ENCODE measurements around the gene ADAP1. TPM values are rescaled to one million over a fixed set of nuclear protein-coding genes. Genes with fewer than 3 reads are reported as not detected.

Gene ADAP1
- total RNA-seq, 4 donors from 2014 or later, result 84.9 to 360 (median 169) TPM

GRCh38 chr7:921581-922333 lies 32.7 kb downstream of the ADAP1 start:
- Histone ChIP-seq H3K4me3 (peak overlapping the region in 1 of 4 donors; percentile 5), H3K27ac (peak overlapping the region; percentile 86 to 96 (median 90)), H3K36me3 (no peaks in the 10 kb centered on the region), H3K9me3 (no peaks in the 10 kb centered on the region), H3K27me3 (no peaks in the 10 kb centered on the region), H3K4me1 (peaks cover 38 to 66% (median 64%) of the 10 kb centered on the region in 4 donors)
- WGBS, 2 donors (ENCODE audit: low coverage in 1 of 2), result 63% methylated on average over 27 of the region's 36 CpGs; no CpG with 5 or more reads in 1 of the 2 donors
- intact Hi-C loops (cut with DNase I; ENCODE audit: low total_unique reads) (no loop called here), in situ Hi-C loops (cut with MboI; ENCODE audit: low pct_ligation_motif_present in 1 of 4, low pct_unique_long_range_greater_than_20kb in 1 of 4, low sequenced_read_pairs in 3 of 4) (no loop called here)
- DNase-seq, result peak; percentile 57
- no peak for TF ChIP-seq POLR2A (IDR thresholded peaks at IDR 0.05)
- TF ChIP-seq POLR2AphosphoS5 (IDR thresholded peaks at IDR 0.05), result no peak
- TF ChIP-seq EP300 (IDR thresholded peaks at IDR 0.05; ENCODE audit: low read depth), result no peak
- no peak for TF ChIP-seq CTCF (IDR thresholded peaks at IDR 0.05)

GRCh38 chr7:921071-921461 lies 33.4 kb downstream of the ADAP1 start:
- no peak for TF ChIP-seq POLR2AphosphoS5 (IDR thresholded peaks at IDR 0.05)
- no peak for TF ChIP-seq CTCF (IDR thresholded peaks at IDR 0.05)
- no peak for TF ChIP-seq EP300 (IDR thresholded peaks at IDR 0.05; ENCODE audit: low read depth)
- TF ChIP-seq POLR2A (IDR thresholded peaks at IDR 0.05), result no peak
- peak overlapping the region; percentile 86 to 96 (median 90) for H3K27ac ChIP-seq
- H3K9me3 ChIP-seq, result no peaks in the 10 kb centered on the region
- no peak overlapping the region for H3K4me3 ChIP-seq
- in situ Hi-C loops (cut with MboI; ENCODE audit: low pct_ligation_motif_present in 1 of 4, low pct_unique_long_range_greater_than_20kb in 1 of 4, low sequenced_read_pairs in 3 of 4), result no loop called here
- no peak for DNase-seq
- intact Hi-C loops (cut with DNase I; ENCODE audit: low total_unique reads), result no loop called here
- H3K4me1 ChIP-seq, result peaks cover 39 to 67% (median 65%) of the 10 kb centered on the region in 4 donors
- no peaks in the 10 kb centered on the region for H3K36me3 ChIP-seq
- H3K27me3 ChIP-seq, result no peaks in the 10 kb centered on the region
- 62% methylated on average over 15 of the region's 15 CpGs; no CpG with 5 or more reads in 1 of the 2 donors for whole genome bisulfite sequencing, 2 donors (ENCODE audit: low coverage in 1 of 2)

GRCh38 chr7:920351-921070 lies 34.0 kb downstream of the ADAP1 start:
- in situ Hi-C loops (cut with MboI; ENCODE audit: low pct_ligation_motif_present in 1 of 4, low pct_unique_long_range_greater_than_20kb in 1 of 4, low sequenced_read_pairs in 3 of 4) (no loop called here), intact Hi-C loops (cut with DNase I; ENCODE audit: low total_unique reads) (no loop called here)
- 52% methylated on average over 34 of the region's 40 CpGs; no CpG with 5 or more reads in 1 of the 2 donors for WGBS, 2 donors (ENCODE audit: low coverage in 1 of 2)
- Histone ChIP-seq H3K4me3 (peak overlapping the region in 2 of 4 donors; percentile 22), H3K27me3 (no peaks in the 10 kb centered on the region), H3K4me1 (peaks cover 35 to 67% (median 65%) of the 10 kb centered on the region in 4 donors), H3K27ac (peak overlapping the region; percentile 86 to 96 (median 90)), H3K36me3 (no peaks in the 10 kb centered on the region), H3K9me3 (no peaks in the 10 kb centered on the region)
- peak; percentile 31 to 65 (median 39) for TF ChIP-seq POLR2AphosphoS5 (IDR thresholded peaks at IDR 0.05)
- no peak for TF ChIP-seq CTCF (IDR thresholded peaks at IDR 0.05)
- DNase-seq, result peak; percentile 72

GRCh38 chr7:919924-920341 lies 34.5 kb downstream of the ADAP1 start:
- intact Hi-C loops (cut with DNase I; ENCODE audit: low total_unique reads) (no loop called here), in situ Hi-C loops (cut with MboI; ENCODE audit: low pct_ligation_motif_present in 1 of 4, low pct_unique_long_range_greater_than_20kb in 1 of 4, low sequenced_read_pairs in 3 of 4) (no loop called here)
- Histone ChIP-seq H3K27me3 (no peaks in the 10 kb centered on the region), H3K27ac (peak overlapping the region; percentile 86 to 96 (median 90)), H3K36me3 (no peaks in the 10 kb centered on the region), H3K4me3 (peak overlapping the region in 2 of 4 donors; percentile 22), H3K4me1 (peaks cover 30 to 67% (median 64%) of the 10 kb centered on the region in 4 donors), H3K9me3 (no peaks in the 10 kb centered on the region)
- WGBS, 2 donors (ENCODE audit: low coverage in 1 of 2), result 60 to 76% methylated on average over 5 to 26 of the region's 26 CpGs
- TF ChIP-seq POLR2A (IDR thresholded peaks at IDR 0.05) (no peak), CTCF (IDR thresholded peaks at IDR 0.05) (no peak), EP300 (IDR thresholded peaks at IDR 0.05; ENCODE audit: low read depth) (no peak), POLR2AphosphoS5 (IDR thresholded peaks at IDR 0.05) (no peak)
- DNase-seq, result peak; percentile 71

Data from transverse colon (tissue), 4 donors.